ENCODE results near the gene PARD3B. TPM values are rescaled to one million over a fixed set of nuclear protein-coding genes. Genes with fewer than 3 reads are reported as not detected.

The PARD3B gene
- total RNA-seq, 6 experiments from 2014 or later = 5.3 to 11.2 (median 8.3) TPM

DNA sequence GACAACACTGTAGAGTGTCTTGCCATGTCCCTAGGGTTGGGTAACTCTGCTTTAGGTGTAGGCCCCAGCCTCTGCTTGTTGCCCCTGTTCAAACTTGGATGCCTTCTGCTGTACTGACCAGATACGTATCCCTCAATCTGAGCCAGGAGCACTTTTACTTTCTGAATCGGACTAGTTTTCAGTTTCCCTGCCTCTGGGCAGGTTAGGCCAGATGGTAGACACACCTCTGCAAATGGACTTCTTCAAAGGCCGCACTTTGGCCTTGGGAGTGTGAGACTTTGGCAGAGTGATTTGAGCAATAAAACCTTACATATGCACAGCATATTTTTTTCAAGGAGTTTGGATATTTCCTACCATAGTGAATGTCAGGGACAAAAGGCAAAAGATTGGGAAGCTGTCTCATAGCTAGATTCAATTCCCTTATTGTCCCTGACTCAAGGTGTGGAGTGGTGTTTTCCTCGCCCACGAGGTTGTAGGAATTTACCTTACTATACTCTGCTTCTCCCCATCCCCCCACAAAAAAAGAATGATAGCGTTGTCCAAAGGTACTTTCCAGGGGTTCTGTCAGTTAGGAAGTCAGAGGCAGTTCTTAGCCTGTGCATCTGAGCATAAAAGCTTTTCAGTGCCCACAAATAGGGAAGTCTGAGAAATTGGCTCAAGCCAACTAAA, 15.3 kb upstream of the PARD3B start:
- intact Hi-C loops (cut with DNase I) = no loop called here
- no peak for TF ChIP-seq POLR2A (IDR thresholded peaks at IDR 0.05)
- TF ChIP-seq, protein P1, sequence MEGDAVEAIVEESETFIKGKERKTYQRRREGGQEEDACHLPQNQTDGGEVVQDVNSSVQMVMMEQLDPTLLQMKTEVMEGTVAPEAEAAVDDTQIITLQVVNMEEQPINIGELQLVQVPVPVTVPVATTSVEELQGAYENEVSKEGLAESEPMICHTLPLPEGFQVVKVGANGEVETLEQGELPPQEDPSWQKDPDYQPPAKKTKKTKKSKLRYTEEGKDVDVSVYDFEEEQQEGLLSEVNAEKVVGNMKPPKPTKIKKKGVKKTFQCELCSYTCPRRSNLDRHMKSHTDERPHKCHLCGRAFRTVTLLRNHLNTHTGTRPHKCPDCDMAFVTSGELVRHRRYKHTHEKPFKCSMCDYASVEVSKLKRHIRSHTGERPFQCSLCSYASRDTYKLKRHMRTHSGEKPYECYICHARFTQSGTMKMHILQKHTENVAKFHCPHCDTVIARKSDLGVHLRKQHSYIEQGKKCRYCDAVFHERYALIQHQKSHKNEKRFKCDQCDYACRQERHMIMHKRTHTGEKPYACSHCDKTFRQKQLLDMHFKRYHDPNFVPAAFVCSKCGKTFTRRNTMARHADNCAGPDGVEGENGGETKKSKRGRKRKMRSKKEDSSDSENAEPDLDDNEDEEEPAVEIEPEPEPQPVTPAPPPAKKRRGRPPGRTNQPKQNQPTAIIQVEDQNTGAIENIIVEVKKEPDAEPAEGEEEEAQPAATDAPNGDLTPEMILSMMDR (IDR thresholded peaks at IDR 0.05) = no peak
- Histone ChIP-seq H3K4me3 (no peak overlapping the region), H3K4me1 (peaks cover 0 to 9% (median 0%) of the 10 kb centered on the region in 4 donors), H3K27me3 (no peaks in the 10 kb centered on the region), H3K36me3 (no peaks in the 10 kb centered on the region), H3K27ac (no peak overlapping the region), H3K9me3 (no peaks in the 10 kb centered on the region)
- ATAC-seq (peak in 1 of 4 donors; percentile 54), DNase-seq (no peak)
- WGBS (ENCODE audit: insufficient coverage, low coverage, low lambda C conversion rate, missing lambda C conversion rate) = 69% methylated on average over 3 of the region's 6 CpGs

DNA sequence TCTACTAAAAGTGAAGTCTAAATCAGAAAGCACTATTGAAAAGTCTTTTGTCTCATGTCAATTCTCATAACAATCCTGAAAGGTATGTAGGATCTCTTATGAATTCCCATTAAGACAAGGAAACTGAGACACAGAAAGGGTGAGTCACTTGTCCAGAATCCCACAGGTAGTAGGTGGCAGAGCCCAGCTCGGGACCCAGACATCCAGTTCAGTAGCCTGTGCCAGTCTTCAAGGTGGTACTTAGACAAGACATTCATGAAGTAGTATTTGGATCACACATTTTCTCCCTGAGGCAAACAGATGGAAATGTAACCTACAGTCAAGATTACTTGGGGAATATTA, 14.8 kb upstream of the PARD3B start:
- Histone ChIP-seq H3K27ac (no peak overlapping the region), H3K9me3 (no peaks in the 10 kb centered on the region), H3K27me3 (no peaks in the 10 kb centered on the region), H3K36me3 (no peaks in the 10 kb centered on the region), H3K4me1 (peaks cover 0 to 9% (median 0%) of the 10 kb centered on the region in 4 donors), H3K4me3 (no peak overlapping the region)
- TF ChIP-seq POLR2A (IDR thresholded peaks at IDR 0.05) = no peak
- WGBS (ENCODE audit: insufficient coverage, low coverage, low lambda C conversion rate, missing lambda C conversion rate) = 100% methylated on average over 1 of the region's 1 CpG
- intact Hi-C loops (cut with DNase I) = no loop called here
- DNase-seq = no peak
- ATAC-seq = no peak

DNA sequence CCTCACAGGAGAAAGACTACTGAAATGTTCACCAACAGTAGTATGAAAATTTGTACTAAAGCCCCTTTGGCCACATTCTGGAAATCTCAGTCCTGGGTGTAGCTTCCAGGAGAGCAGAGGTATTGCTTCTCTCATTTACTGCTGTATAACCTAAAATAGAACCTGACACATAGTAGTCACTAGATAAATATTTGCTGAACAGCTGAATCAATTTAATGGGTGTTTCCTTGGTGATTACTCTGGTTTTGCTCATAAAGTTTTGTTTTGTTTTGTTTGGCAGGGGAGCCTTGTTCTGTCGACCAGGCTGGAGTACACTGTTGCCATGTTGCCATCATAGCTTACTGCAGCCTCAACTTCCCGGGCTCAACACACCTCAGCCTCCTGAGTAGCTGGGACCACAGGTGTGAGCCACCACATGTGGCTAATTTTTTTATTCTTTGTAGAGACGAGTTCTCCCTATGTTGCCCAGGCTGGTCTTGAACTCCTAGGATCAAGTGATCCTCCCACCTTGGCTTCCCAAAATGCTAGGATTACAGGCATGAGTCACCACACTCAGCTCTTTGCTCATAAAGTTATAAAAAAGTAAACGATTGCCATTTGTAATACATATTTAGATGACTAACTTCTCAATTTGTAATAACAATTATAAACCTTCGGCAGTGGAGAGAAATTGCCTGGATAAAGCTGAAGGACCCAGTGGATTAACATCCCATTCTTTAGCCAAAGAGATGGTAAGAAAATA, 11.5 kb upstream of the PARD3B start:
- Histone ChIP-seq H3K27me3 (no peaks in the 10 kb centered on the region), H3K9me3 (no peaks in the 10 kb centered on the region), H3K36me3 (no peaks in the 10 kb centered on the region), H3K27ac (no peak overlapping the region), H3K4me1 (peaks cover 0 to 9% (median 0%) of the 10 kb centered on the region in 4 donors), H3K4me3 (no peak overlapping the region)
- intact Hi-C loops (cut with DNase I) = no loop called here
- TF ChIP-seq, protein P1 (IDR thresholded peaks at IDR 0.05) = peak in 1 of 4 donors; percentile 26
- TF ChIP-seq POLR2A (IDR thresholded peaks at IDR 0.05) = no peak
- DNase-seq (no peak), ATAC-seq (peak; percentile 86 to 96 (median 92))
- 53% methylated on average over 5 of the region's 5 CpGs for WGBS (ENCODE audit: insufficient coverage, low coverage, low lambda C conversion rate, missing lambda C conversion rate)

DNA sequence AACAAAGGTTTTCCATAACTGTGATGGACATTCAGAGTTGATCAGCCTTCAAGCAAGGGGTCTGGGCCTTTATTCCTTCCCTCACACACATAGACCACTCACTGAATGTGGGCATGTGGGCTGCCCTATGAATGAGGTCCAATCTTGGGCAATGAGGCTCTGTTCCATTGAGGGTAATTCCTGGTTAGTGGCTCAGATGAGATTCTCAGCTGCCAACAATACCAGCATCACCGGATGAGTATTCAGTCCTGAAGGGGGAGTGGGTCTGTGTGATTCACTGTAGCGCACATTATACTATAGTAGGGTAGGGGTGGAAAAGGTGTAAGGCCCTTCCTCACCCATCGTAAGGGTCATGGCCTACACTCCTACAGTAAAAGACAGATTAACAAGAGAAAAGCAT, 9.9 kb upstream of the PARD3B start:
- no peak for DNase-seq
- intact Hi-C loops (cut with DNase I) = no loop called here
- Histone ChIP-seq H3K27ac (no peak overlapping the region), H3K27me3 (no peaks in the 10 kb centered on the region), H3K9me3 (no peaks in the 10 kb centered on the region), H3K4me3 (no peak overlapping the region), H3K4me1 (peaks cover 0 to 9% (median 0%) of the 10 kb centered on the region in 4 donors), H3K36me3 (no peaks in the 10 kb centered on the region)
- TF ChIP-seq, protein P1 (IDR thresholded peaks at IDR 0.05) = no peak
- no peak for TF ChIP-seq POLR2A (IDR thresholded peaks at IDR 0.05)
- WGBS (ENCODE audit: insufficient coverage, low coverage, low lambda C conversion rate, missing lambda C conversion rate) = 100% methylated on average over 1 of the region's 3 CpGs
- ATAC-seq = no peak

DNA sequence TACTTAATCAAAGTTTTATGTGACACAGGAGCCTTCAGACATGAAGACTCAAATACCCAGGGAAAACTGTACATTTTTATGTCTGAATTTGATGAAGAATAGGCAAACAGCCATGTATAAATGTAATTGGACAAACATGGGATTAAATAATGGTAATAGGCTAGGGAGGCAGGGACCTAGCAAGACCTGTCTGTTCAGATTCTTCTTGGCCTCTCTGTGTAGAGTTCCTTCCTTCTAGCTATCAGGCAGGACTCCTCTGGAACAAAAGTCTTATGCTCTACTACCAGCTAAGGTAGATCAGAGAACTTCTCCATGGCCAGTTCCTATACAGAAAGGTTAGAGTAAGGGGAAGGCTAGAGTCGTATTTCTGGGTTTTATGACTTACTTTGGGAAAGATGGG, 9.5 kb upstream of the PARD3B start:
- H3K4me1 ChIP-seq = peaks cover 0 to 9% (median 0%) of the 10 kb centered on the region in 4 donors
- no peaks in the 10 kb centered on the region for H3K27me3 ChIP-seq
- intact Hi-C loops (cut with DNase I) = no loop called here
- no peak overlapping the region for H3K27ac ChIP-seq
- TF ChIP-seq POLR2A (IDR thresholded peaks at IDR 0.05) = no peak
- TF ChIP-seq, protein P1 (IDR thresholded peaks at IDR 0.05) = no peak
- 88% methylated on average over 1 of the region's 1 CpG for WGBS (ENCODE audit: insufficient coverage, low coverage, low lambda C conversion rate, missing lambda C conversion rate)
- no peaks in the 10 kb centered on the region for H3K9me3 ChIP-seq
- no peak overlapping the region for H3K4me3 ChIP-seq
- ATAC-seq = no peak
- DNase-seq = no peak
- no peaks in the 10 kb centered on the region for H3K36me3 ChIP-seq
